ENCODE results near the gene CAMSAP1.

DNA sequence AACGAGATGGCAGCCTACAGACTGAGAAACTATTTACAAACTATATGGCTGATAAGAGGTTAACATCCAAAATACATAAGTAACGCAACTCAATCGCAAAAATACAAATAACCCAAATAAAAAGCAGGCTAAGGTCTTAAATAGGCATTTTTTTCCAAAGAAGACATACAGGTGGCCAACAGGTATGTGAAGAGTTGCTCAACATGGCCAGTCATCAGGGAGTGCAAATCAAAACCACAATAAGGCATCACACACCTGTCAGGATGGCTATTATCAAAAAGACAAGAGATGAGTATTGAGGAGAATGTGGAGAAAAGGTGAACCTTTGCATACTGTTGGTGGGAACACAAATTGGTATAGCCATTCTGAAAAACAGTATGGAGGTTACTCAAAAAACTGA is 73.5 kb downstream of the CAMSAP1 start:
- TF ChIP-seq, protein P1, sequence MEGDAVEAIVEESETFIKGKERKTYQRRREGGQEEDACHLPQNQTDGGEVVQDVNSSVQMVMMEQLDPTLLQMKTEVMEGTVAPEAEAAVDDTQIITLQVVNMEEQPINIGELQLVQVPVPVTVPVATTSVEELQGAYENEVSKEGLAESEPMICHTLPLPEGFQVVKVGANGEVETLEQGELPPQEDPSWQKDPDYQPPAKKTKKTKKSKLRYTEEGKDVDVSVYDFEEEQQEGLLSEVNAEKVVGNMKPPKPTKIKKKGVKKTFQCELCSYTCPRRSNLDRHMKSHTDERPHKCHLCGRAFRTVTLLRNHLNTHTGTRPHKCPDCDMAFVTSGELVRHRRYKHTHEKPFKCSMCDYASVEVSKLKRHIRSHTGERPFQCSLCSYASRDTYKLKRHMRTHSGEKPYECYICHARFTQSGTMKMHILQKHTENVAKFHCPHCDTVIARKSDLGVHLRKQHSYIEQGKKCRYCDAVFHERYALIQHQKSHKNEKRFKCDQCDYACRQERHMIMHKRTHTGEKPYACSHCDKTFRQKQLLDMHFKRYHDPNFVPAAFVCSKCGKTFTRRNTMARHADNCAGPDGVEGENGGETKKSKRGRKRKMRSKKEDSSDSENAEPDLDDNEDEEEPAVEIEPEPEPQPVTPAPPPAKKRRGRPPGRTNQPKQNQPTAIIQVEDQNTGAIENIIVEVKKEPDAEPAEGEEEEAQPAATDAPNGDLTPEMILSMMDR (IDR thresholded peaks at IDR 0.05) = no peak
- TF ChIP-seq POLR2A (IDR thresholded peaks at IDR 0.05) = no peak
